Measurements from ENCODE around the gene GDPD4.

GDPD4 gene

DNA sequence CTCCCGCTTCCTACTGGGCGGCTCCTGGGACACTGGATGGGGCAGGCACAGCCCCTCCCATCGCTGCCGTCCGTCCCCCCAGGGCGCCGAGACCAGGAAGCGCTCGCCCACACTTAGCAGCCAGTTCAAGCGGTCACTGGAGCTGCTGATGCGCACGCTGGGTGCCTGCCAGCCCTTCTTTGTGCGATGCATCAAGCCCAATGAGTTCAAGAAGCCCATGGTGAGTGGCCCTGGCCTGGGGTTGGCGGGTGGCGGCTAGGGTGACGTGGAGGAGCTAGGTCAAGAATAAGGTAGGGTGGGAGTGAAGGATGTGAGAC lies 128.9 kb downstream of the GDPD4 start:
- Histone ChIP-seq H3K9me3 (ENCODE audit: control extremely low read depth in 1 of 5, control insufficient read depth in 4 of 5, insufficient read depth in 2 of 5, low read depth in 1 of 5, low read length in 4 of 5) (no peaks in the 10 kb centered on the region), H3K4me3 (ENCODE audit: control insufficient read depth in 1 of 7, extremely low read depth in 1 of 7, insufficient read depth in 4 of 7, low read depth in 2 of 7, low read length in 6 of 7) (no peak overlapping the region), H3K4me1 (ENCODE audit: control extremely low read depth in 1 of 4, control insufficient read depth in 4 of 4, insufficient read depth in 4 of 4, low read length in 3 of 4) (peaks cover 2 to 39% (median 35%) of the 10 kb centered on the region in 4 experiments), H3K36me3 (ENCODE audit: control insufficient read depth in 4 of 4, insufficient read depth in 4 of 4, low read length in 3 of 4) (no peaks in the 10 kb centered on the region), H3K27me3 (replicated peaks in 2 of 5; ENCODE audit: control insufficient read depth in 4 of 5, insufficient read depth in 5 of 5, low read length in 4 of 5) (no peaks in the 10 kb centered on the region), H3K27ac (ENCODE audit: insufficient read depth in 1 of 2, low read depth in 1 of 2, low read length in 2 of 2, poor library complexity in 1 of 2, severe bottlenecking in 2 of 2) (no peak overlapping the region)
- 89% methylated on average over 12 of the region's 16 CpGs for WGBS (ENCODE audit: insufficient coverage)
- DNase-seq: no peak
- CTCF ChIA-PET: interaction anchor here (0.9 to 1.8 kb wide), 6 partner anchors 14 to 46 kb away, joined by 3 to 6 read pairs (median 4); no protein-coding TSS in a partner anchor
- POLR2A ChIA-PET: no interaction called here

DNA sequence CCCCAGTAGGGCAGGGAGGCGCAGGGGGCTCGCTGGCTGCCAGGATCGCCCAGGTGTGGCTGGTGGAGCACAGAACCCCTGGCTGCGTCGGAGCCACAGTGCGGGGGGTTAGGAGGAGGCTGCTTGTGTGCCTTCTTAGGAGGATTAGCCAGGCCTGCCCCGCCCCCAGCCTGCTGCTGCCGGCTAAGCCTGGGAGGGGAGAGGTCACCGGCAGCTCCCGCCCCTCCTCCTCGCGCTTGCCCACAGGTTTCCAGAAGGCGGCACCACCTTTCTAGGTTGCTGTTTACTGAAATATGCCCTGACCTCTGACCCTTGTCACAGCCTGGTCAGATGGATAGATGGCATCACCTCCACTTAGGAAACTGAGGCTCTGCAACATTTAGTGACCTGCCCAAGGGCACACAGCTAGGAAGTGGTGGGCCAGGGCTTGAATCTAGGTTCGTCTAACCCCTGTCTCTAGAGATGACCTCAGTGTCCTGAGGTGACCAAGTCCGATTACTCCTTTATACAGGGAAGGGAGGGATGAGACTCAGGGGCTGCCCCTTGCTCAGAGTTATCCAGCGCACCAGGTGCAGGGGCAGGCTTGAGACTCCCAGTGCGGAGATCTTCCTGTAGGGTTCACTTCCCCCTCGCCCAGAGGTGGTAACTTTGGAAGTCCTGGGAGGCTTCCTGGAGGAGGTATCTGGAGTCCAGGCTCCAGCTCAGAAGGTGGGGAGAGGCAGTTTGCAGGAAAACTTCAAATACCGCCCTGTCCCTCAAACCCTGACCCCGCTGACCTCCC lies 129.4 kb downstream of the GDPD4 start:
- Histone ChIP-seq H3K27ac (ENCODE audit: insufficient read depth in 1 of 2, low read depth in 1 of 2, low read length in 2 of 2, poor library complexity in 1 of 2, severe bottlenecking in 2 of 2) (no peak overlapping the region), H3K4me1 (ENCODE audit: control extremely low read depth in 1 of 4, control insufficient read depth in 4 of 4, insufficient read depth in 4 of 4, low read length in 3 of 4) (peaks cover 2 to 45% (median 40%) of the 10 kb centered on the region in 4 experiments), H3K4me3 (ENCODE audit: control insufficient read depth in 1 of 7, extremely low read depth in 1 of 7, insufficient read depth in 4 of 7, low read depth in 2 of 7, low read length in 6 of 7) (no peak overlapping the region), H3K27me3 (replicated peaks in 2 of 5; ENCODE audit: control insufficient read depth in 4 of 5, insufficient read depth in 5 of 5, low read length in 4 of 5) (no peaks in the 10 kb centered on the region), H3K9me3 (ENCODE audit: control extremely low read depth in 1 of 5, control insufficient read depth in 4 of 5, insufficient read depth in 2 of 5, low read depth in 1 of 5, low read length in 4 of 5) (no peaks in the 10 kb centered on the region), H3K36me3 (ENCODE audit: control insufficient read depth in 4 of 4, insufficient read depth in 4 of 4, low read length in 3 of 4) (no peaks in the 10 kb centered on the region)
- POLR2A ChIA-PET: no interaction called here
- no peak for DNase-seq
- WGBS (ENCODE audit: insufficient coverage): 94% methylated on average over 18 of the region's 20 CpGs
- CTCF ChIA-PET: interaction anchor here (1.2 to 1.8 kb wide), 4 partner anchors 14 to 45 kb away, joined by 3 to 6 read pairs (median 4); no protein-coding TSS in a partner anchor

DNA sequence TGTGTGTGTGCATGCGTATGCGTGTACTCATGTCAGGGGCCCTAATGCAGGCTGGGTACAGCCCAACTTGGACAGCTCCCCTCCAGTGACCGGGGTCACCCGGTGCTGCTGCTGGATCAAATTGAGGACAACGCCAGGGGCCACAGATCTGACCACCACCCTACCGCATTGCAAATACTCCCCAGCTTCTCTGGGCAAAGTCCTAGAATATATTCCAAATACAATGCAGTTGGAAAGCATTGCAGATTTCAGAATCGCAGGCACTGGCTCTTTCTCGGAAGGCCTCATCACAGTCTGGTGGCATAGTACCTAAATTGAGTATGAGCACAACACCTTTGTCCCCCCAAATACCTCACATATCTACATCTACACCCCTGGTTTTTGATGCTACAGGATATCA lies 130.2 kb downstream of the GDPD4 start:
- CTCF ChIA-PET: interaction anchor here (1.8 kb wide), 1 partner anchor 15 kb away, joined by 5 read pairs; no protein-coding TSS in a partner anchor
- Histone ChIP-seq H3K36me3 (ENCODE audit: control insufficient read depth in 4 of 4, insufficient read depth in 4 of 4, low read length in 3 of 4) (no peaks in the 10 kb centered on the region), H3K27ac (ENCODE audit: insufficient read depth in 1 of 2, low read depth in 1 of 2, low read length in 2 of 2, poor library complexity in 1 of 2, severe bottlenecking in 2 of 2) (no peak overlapping the region), H3K27me3 (replicated peaks in 2 of 5; ENCODE audit: control insufficient read depth in 4 of 5, insufficient read depth in 5 of 5, low read length in 4 of 5) (no peaks in the 10 kb centered on the region), H3K4me1 (ENCODE audit: control extremely low read depth in 1 of 4, control insufficient read depth in 4 of 4, insufficient read depth in 4 of 4, low read length in 3 of 4) (peaks cover under 1 to 45% (median 37%) of the 10 kb centered on the region in 4 experiments), H3K9me3 (ENCODE audit: control extremely low read depth in 1 of 5, control insufficient read depth in 4 of 5, insufficient read depth in 2 of 5, low read depth in 1 of 5, low read length in 4 of 5) (no peaks in the 10 kb centered on the region), H3K4me3 (ENCODE audit: control insufficient read depth in 1 of 7, extremely low read depth in 1 of 7, insufficient read depth in 4 of 7, low read depth in 2 of 7, low read length in 6 of 7) (no peak overlapping the region)
- no peak for DNase-seq
- POLR2A ChIA-PET: no interaction called here
- 100% methylated on average over 6 of the region's 8 CpGs for WGBS (ENCODE audit: insufficient coverage)

DNA sequence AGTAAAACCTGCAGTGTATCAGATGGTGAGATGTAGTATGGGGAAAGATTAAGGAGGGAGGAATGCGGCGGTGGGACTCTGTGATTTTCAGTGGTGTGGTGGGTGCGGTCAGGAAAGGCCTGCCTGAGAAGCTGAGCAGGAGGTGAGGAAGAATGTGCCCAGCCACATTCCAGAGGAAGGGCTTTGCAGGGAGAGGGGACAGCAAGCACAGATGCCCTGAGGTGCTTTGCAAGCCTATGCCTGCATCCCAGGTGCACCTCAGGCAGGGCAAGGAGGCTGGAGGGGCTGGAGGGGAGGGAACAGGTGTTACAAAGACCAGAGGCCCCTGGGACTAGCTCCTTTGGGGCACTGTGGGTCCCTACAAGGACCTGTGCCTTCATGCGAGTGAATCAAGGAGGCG lies 131.4 kb downstream of the GDPD4 start:
- CTCF ChIA-PET: interaction anchor here (0.9 to 2.3 kb wide), 4 partner anchors 10 to 42 kb away, joined by 3 to 7 read pairs (median 4); partner anchors contain the start of gene MYO7A
- POLR2A ChIA-PET: no interaction called here
- no peak for DNase-seq

DNA sequence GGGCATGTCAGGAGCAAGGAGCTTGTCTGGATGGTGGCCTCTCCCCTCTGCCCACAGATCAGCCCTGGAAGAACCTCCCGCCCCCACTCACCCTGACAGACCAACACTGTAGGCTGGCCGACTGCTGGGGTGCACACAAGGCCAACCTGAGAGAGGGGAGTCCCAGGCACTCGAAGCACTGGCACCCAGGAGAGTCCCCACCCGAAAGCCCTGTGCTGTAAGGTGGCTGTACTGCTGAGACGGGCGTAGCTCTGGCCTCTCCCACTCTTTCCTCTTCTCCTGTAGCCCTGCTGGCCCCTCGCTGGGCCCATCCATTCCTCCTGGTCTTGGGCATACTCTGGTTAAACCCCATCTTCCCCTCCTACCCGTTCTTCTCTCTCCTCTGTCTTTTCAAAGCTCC lies 133.7 kb downstream of the GDPD4 start:
- POLR2A ChIA-PET: no interaction called here
- no peak overlapping the region for H3K4me3 ChIP-seq (ENCODE audit: control insufficient read depth in 1 of 7, extremely low read depth in 1 of 7, insufficient read depth in 4 of 7, low read depth in 2 of 7, low read length in 6 of 7)
- CTCF ChIA-PET: interaction anchor here (0.6 to 1.7 kb wide), 5 partner anchors 20 to 466 kb away, joined by 3 to 7 read pairs (median 4); no protein-coding TSS in a partner anchor
- peaks cover 0 to 16% (median 12%) of the 10 kb centered on the region in 4 experiments for H3K4me1 ChIP-seq (ENCODE audit: control extremely low read depth in 1 of 4, control insufficient read depth in 4 of 4, insufficient read depth in 4 of 4, low read length in 3 of 4)
- H3K9me3 ChIP-seq (ENCODE audit: control extremely low read depth in 1 of 5, control insufficient read depth in 4 of 5, insufficient read depth in 2 of 5, low read depth in 1 of 5, low read length in 4 of 5): no peaks in the 10 kb centered on the region
- no peaks in the 10 kb centered on the region for H3K27me3 ChIP-seq (replicated peaks in 2 of 5; ENCODE audit: control insufficient read depth in 4 of 5, insufficient read depth in 5 of 5, low read length in 4 of 5)
- no peak overlapping the region for H3K27ac ChIP-seq (ENCODE audit: insufficient read depth in 1 of 2, low read depth in 1 of 2, low read length in 2 of 2, poor library complexity in 1 of 2, severe bottlenecking in 2 of 2)
- WGBS (ENCODE audit: insufficient coverage): 81% methylated on average over 6 of the region's 8 CpGs
- no peaks in the 10 kb centered on the region for H3K36me3 ChIP-seq (ENCODE audit: control insufficient read depth in 4 of 4, insufficient read depth in 4 of 4, low read length in 3 of 4)
- no peak for DNase-seq

More for the DNA sequence above, 131.4 kb downstream of the GDPD4 start:
- H3K4me1 ChIP-seq (ENCODE audit: control extremely low read depth in 1 of 4, control insufficient read depth in 4 of 4, insufficient read depth in 4 of 4, low read length in 3 of 4): peaks cover 0 to 34% (median 26%) of the 10 kb centered on the region in 4 experiments
- no peaks in the 10 kb centered on the region for H3K27me3 ChIP-seq (replicated peaks in 2 of 5; ENCODE audit: control insufficient read depth in 4 of 5, insufficient read depth in 5 of 5, low read length in 4 of 5)
- H3K36me3 ChIP-seq (ENCODE audit: control insufficient read depth in 4 of 4, insufficient read depth in 4 of 4, low read length in 3 of 4): no peaks in the 10 kb centered on the region
- no peak overlapping the region for H3K4me3 ChIP-seq (ENCODE audit: control insufficient read depth in 1 of 7, extremely low read depth in 1 of 7, insufficient read depth in 4 of 7, low read depth in 2 of 7, low read length in 6 of 7)
- WGBS (ENCODE audit: insufficient coverage): 93% methylated on average over 3 of the region's 5 CpGs
- no peaks in the 10 kb centered on the region for H3K9me3 ChIP-seq (ENCODE audit: control extremely low read depth in 1 of 5, control insufficient read depth in 4 of 5, insufficient read depth in 2 of 5, low read depth in 1 of 5, low read length in 4 of 5)
- no peak overlapping the region for H3K27ac ChIP-seq (ENCODE audit: insufficient read depth in 1 of 2, low read depth in 1 of 2, low read length in 2 of 2, poor library complexity in 1 of 2, severe bottlenecking in 2 of 2)

DNA sequence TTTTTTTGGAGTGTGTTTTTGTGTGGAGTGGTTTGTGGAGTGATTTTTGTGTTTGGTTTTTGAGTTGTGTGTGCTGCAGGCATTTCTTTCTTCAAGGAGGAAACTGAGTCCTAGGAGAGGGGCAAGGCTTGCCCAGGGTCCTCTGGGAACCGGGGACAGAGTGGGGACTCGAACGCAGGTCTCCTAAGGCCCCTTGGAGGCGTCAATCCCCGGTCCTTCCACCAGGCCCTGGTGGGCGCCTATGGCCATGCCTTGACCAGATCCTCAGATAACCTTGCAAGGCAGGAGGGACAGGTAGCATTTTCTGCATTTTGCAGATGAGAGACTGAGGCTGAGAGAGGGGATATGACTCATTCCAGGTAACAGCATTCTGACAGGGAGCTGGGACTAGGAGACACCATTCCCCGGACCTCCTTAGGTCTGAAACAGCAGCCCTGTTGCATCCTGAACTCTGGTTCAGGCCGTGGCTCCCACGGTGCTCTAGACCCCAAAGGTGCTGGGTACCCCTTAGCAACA lies 134.3 kb downstream of the GDPD4 start:
- no peaks in the 10 kb centered on the region for H3K36me3 ChIP-seq (ENCODE audit: control insufficient read depth in 4 of 4, insufficient read depth in 4 of 4, low read length in 3 of 4)
- no peaks in the 10 kb centered on the region for H3K27me3 ChIP-seq (replicated peaks in 2 of 5; ENCODE audit: control insufficient read depth in 4 of 5, insufficient read depth in 5 of 5, low read length in 4 of 5)
- CTCF ChIA-PET: interaction anchor here (1.2 to 1.7 kb wide), 4 partner anchors 20 to 41 kb away, joined by 3 to 7 read pairs (median 4); no protein-coding TSS in a partner anchor
- POLR2A ChIA-PET: no interaction called here
- H3K4me1 ChIP-seq (ENCODE audit: control extremely low read depth in 1 of 4, control insufficient read depth in 4 of 4, insufficient read depth in 4 of 4, low read length in 3 of 4): peaks cover 0 to 16% (median 11%) of the 10 kb centered on the region in 4 experiments
- no peak overlapping the region for H3K4me3 ChIP-seq (ENCODE audit: control insufficient read depth in 1 of 7, extremely low read depth in 1 of 7, insufficient read depth in 4 of 7, low read depth in 2 of 7, low read length in 6 of 7)
- DNase-seq: no peak
- no peaks in the 10 kb centered on the region for H3K9me3 ChIP-seq (ENCODE audit: control extremely low read depth in 1 of 5, control insufficient read depth in 4 of 5, insufficient read depth in 2 of 5, low read depth in 1 of 5, low read length in 4 of 5)
- WGBS (ENCODE audit: insufficient coverage): 93% methylated on average over 9 of the region's 9 CpGs
- no peak overlapping the region for H3K27ac ChIP-seq (ENCODE audit: insufficient read depth in 1 of 2, low read depth in 1 of 2, low read length in 2 of 2, poor library complexity in 1 of 2, severe bottlenecking in 2 of 2)

Measured in common myeloid progenitor, CD34-positive (primary cell).